Ramos (cell line): Measurements from ENCODE around the gene PARP1.

Experiments used
- in situ Hi-C: fragments of 300-500 bp; cut with MboI; formaldehyde crosslinking; loops from one replicate; pipeline ENCODE4 v1.14.3; 2022; ENCODE audit warnings: low sequenced_read_pairs; ENCODE audit not compliant: unreplicated experiment

PARP1 gene

GRCh38 chr1:226320930-226321329 lies 87.0 kb downstream of the PARP1 start:
- in situ Hi-C loops = no loop called here

GRCh38 chr1:226318471-226318870 lies 89.4 kb downstream of the PARP1 start:
- in situ Hi-C loops = no loop called here

GRCh38 chr1:226314055-226314454 lies 93.8 kb downstream of the PARP1 start:
- in situ Hi-C loops = no loop called here

- in situ Hi-C loops = no loop called here
Observed at GRCh38 chr1:226312065-226312464, 95.8 kb downstream of the PARP1 start.

- in situ Hi-C loops = no loop called here
Observed at GRCh38 chr1:226311376-226311775, 96.5 kb downstream of the PARP1 start.
